AG10803 (cell line): Measurements from ENCODE around the gene S100PBP.

Source experiments
- DNase-seq: peaks from one replicate; pipeline ENCODE4 v3.0.0; 2010; ENCODE audit warnings: low read depth
- H3K4me3 ChIP-seq: 2 replicates; pipeline ENCODE4 v1.5.1; 2011; ENCODE audit warnings: mild to moderate bottlenecking, low read length, control low read depth
- CTCF ChIP-seq: conservative IDR thresholded peaks from 2 replicates; pipeline ENCODE4 v1.5.1; 2011; ENCODE audit warnings: mild to moderate bottlenecking, low read length, control low read depth, inconsistent platforms

The S100PBP gene

DNA sequence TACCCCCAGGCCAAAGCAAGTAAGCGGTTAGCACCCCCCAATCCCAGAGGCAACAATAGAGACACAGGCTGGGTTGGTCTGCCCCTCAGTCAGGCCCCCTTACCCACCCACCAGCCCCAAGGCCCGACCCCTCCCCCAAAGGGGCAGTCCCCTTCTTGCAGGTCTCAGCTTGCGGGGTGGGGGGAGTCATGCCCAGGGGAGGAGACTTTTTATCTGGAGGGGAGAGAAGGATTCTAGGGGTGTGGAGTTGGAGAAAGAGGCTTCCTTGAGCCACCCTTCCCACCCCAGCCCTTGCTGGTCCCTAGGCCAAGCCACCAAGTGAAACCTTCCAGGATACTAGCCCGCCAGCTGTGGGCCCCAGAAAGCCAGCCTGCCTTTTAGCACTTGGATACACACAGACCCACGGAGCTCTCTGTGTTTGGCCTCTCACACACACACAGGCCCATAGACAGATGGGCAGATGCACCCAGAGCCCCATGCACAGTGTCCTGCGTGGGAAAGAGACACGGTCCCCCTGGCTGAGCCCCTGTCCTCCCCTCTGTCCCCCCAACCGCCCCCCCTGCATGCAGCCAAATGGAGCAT is 76.7 kb downstream of the S100PBP start:
- no peak for DNase-seq
- TF ChIP-seq CTCF, result no peak
- H3K4me3 ChIP-seq, result no peak overlapping the region

DNA sequence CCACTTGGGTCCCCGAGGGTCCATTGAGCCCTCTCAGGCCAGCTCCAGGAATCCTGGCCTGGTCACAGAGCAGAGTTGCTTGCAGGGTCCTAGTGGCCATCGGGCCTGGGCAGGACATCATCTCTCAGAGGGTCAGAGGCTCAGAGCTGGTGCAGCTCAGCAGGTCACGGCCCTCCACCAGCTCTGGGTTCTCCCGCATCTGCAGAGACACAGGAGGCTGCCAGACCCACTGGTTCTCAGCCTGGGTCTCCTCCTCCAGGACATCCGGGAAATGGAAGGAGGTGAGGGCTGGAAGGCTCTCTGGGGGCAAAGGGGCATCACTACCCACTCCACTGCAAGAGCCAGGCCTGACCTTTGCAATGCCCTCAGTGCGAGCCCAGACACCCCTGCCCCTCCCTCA is 77.2 kb downstream of the S100PBP start:
- H3K4me3 ChIP-seq, result no peak overlapping the region
- DNase-seq, result no peak
- TF ChIP-seq CTCF, result no peak

- H3K4me3 ChIP-seq, result no peak overlapping the region
- TF ChIP-seq CTCF, result no peak
- no peak for DNase-seq
These were observed 78.1 kb downstream of the S100PBP start for GRCh38 chr1:32895325-32896215.

GRCh38 chr1:32896451-32896850 is 79.0 kb downstream of the S100PBP start:
- DNase-seq, result no peak
- no peak for TF ChIP-seq CTCF
- no peak overlapping the region for H3K4me3 ChIP-seq

DNA sequence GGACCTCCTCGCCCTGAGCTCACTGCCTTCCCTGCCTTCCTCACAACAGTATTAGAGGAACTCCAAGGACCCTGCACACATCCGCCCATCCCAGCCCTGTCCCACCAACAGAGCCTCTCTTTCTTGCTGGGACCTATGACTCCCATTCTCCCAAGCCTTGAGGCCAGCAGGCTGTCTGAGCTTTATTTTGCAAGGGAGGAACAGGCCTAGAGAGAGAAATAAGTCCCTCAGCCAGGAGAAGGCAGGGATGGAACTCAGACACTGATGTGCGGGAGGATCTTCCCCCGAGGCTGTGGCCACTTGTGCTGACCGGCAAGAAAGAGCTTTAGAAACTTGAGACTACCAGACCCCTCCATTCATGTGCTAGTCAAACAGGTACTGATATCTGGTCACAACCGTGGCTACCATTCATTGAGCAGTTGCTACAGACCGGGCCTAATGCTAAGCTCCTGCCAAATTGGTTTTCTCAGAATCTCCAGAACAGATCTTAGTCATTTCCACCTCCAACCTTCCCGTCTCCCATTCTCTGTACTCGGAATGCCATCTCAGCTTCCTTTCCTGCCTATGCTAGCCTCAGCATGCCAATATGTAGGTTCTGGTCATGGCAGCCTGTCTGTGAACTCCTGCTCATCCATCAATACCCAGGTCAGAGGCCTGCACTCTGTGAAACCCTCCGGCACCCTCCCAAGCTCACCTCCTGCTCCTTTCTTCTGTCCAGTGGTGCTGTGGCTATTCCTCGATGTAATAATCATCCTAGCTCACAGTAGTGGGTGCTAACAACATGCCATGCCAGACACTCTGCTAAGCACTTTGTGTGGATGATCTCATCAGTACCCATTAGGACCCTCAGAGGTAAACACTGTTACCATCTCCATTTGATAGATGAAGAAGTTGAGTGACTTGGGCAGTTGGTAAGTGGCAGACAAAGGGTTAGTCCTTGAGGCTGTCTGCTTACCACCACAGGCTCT is 79.9 kb downstream of the S100PBP start:
- H3K4me3 ChIP-seq, result no peak overlapping the region
- TF ChIP-seq CTCF, result no peak
- DNase-seq, result no peak

DNA sequence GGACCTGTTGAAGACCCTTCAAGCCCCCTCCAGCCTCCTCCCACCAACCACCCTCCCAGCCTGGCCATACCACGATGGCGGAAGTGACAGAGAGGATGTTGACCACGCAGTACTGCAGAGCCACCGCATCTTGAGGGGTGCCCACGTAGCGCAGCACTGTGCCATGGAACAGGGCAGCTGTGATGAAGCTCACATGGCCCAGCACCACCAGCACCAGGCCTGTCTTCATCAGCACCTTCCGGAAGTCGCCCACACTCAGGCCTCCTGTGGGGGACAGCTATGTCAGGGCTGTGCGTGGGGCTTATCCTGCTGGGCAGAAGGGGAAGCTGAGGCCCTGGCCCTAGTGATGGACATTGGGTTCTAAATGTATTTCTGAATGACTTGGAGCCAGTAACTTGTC is 80.6 kb downstream of the S100PBP start:
- no peak for DNase-seq
- TF ChIP-seq CTCF, result no peak
- H3K4me3 ChIP-seq, result no peak overlapping the region
